ENCODE data around the gene DEFB124.

The DEFB124 gene

DNA sequence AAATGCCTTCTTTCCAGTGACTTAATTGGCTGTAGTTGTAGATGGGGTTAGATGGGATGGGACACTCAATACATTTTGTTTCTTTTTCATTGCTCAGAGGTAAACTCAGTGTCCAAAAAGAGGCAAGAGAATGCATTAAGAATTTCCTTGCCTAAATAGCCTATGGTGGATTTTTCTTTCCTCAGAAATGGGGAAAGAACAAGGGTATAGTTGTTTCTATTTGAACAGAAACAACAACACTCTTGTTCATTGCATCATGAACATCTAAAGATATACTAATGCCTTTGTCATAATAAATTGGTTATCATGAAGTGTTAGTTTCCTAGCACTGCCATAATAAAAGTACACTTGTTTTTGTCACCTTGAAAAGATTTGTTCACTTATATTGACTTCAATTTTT, 49.1 kb downstream of the DEFB124 start:
- DNase-seq (ENCODE audit: low read depth, low spot score) = no peak

GRCh38 chr20:31418307-31418706, 56.6 kb downstream of the DEFB124 start:
- DNase-seq (ENCODE audit: low read depth, low spot score) = no peak

GRCh38 chr20:31415653-31416052, 59.3 kb downstream of the DEFB124 start:
- DNase-seq (ENCODE audit: low read depth, low spot score) = no peak

Data from activated CD4-positive, CD25-positive, alpha-beta regulatory T cell treated with anti-CD3 and anti-CD28 coated beads, Interleukin-2, amount 50 U/mL, for 16 hours (primary cell).